Cardiac septum (tissue), 1 donor: ENCODE data around the gene MRPS10. TPM values are rescaled to one million over a fixed set of nuclear protein-coding genes. Genes with fewer than 3 reads are reported as not detected.

Experiments
- DNase-seq: peaks from one replicate; pipeline ENCODE4 v3.0.0-alpha.2; 2020; ENCODE audit warnings: low spot score
- intact Hi-C: fragments of 100-400 bp; cut with DNase I; formaldehyde crosslinking; loops from one replicate; pipeline ENCODE4 v1.14.0; 2022
- total RNA-seq: library from RNA; stranded (reverse); fragmentation: NEBNext Ultra II Directional; extraction: Animal tissue kit (Norgen Biotek cat#: 25700); gene quantifications from one replicate; pipeline ENCODE4 v1.2.1, GENCODE V29; 2021
- donor health status: DM: no; HTN: no; CAD: no.

MRPS10 gene
- total RNA-seq, 1 donor from 2014 or later = 54.9 TPM

- DNase-seq = no peak
- intact Hi-C loops = no loop called here
Observed at GRCh38 chr6:42158631-42159030, 59.0 kb downstream of the MRPS10 start.

- intact Hi-C loops = no loop called here
Observed at GRCh38 chr6:42158011-42158410, 59.6 kb downstream of the MRPS10 start.

More at GRCh38 chr6:42158011-42158410, 59.6 kb downstream of the MRPS10 start:
- DNase-seq = no peak

Other genes with a start within 250 kb of the MRPS10 start
- 22.3 TPM for gene TAF8, start 167.3 kb downstream of the MRPS10 start, total RNA-seq
- gene C6orf132, start 75.2 kb downstream of the MRPS10 start, total RNA-seq = 1.3 TPM
- gene GUCA1A, start 44.5 kb downstream of the MRPS10 start, total RNA-seq = not detected
- gene GUCA1B, start 22.9 kb downstream of the MRPS10 start, total RNA-seq = 2.6 TPM
- 0.86 TPM for gene TRERF1, start 234.1 kb upstream of the MRPS10 start, total RNA-seq